GM12864 (cell line): ENCODE results near the gene ENOX2.

ENCODE experiments used
- DNase-seq: peaks from one replicate; pipeline ENCODE4 v3.0.0-alpha.2; 2011; ENCODE audit warnings: low read depth
- H3K4me3 ChIP-seq: 2 replicates; pipeline ENCODE4 v1.5.1; 2011; ENCODE audit warnings: mild to moderate bottlenecking, low read depth, low read length, control low read depth
- TF ChIP-seq, protein P1 (sequence below): IDR thresholded peaks from 2 replicates; pipeline ENCODE4 v1.5.1; 2011; ENCODE audit warnings: low read depth, mild to moderate bottlenecking, moderate library complexity, low read length, control low read depth, inconsistent platforms; ENCODE audit errors: missing control alignments

The ENOX2 gene

GRCh38 chrX:130834830-130835229 lies 68.2 kb downstream of the ENOX2 start:
- no peak overlapping the region for H3K4me3 ChIP-seq
- DNase-seq, result no peak
- TF ChIP-seq, protein P1, sequence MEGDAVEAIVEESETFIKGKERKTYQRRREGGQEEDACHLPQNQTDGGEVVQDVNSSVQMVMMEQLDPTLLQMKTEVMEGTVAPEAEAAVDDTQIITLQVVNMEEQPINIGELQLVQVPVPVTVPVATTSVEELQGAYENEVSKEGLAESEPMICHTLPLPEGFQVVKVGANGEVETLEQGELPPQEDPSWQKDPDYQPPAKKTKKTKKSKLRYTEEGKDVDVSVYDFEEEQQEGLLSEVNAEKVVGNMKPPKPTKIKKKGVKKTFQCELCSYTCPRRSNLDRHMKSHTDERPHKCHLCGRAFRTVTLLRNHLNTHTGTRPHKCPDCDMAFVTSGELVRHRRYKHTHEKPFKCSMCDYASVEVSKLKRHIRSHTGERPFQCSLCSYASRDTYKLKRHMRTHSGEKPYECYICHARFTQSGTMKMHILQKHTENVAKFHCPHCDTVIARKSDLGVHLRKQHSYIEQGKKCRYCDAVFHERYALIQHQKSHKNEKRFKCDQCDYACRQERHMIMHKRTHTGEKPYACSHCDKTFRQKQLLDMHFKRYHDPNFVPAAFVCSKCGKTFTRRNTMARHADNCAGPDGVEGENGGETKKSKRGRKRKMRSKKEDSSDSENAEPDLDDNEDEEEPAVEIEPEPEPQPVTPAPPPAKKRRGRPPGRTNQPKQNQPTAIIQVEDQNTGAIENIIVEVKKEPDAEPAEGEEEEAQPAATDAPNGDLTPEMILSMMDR, result no peak

GRCh38 chrX:130834149-130834548 lies 68.9 kb downstream of the ENOX2 start:
- H3K4me3 ChIP-seq, result no peak overlapping the region
- TF ChIP-seq, protein P1, result no peak
- DNase-seq, result no peak

DNA sequence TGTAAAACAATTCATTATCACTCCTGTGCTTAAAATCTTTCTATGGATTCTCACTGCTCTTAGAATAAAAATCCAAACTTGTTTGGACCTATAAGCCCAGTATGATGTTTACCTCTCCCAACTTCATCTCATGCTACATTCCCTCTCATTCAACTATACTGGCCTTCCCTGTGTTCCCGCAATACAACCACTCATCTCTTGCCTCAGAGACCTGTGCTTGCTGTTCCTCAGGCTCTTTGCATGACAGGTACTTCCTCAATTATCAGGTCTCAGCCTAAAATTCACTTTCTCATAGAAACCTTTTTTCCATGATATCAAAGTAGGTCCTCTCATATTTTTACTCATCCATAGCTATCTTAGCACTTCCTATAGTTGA lies 71.7 kb downstream of the ENOX2 start:
- H3K4me3 ChIP-seq, result no peak overlapping the region
- no peak for DNase-seq
- TF ChIP-seq, protein P1, result no peak

GRCh38 chrX:130830599-130831346 lies 72.2 kb downstream of the ENOX2 start:
- no peak overlapping the region for H3K4me3 ChIP-seq
- no peak for DNase-seq
- TF ChIP-seq, protein P1, result no peak

DNA sequence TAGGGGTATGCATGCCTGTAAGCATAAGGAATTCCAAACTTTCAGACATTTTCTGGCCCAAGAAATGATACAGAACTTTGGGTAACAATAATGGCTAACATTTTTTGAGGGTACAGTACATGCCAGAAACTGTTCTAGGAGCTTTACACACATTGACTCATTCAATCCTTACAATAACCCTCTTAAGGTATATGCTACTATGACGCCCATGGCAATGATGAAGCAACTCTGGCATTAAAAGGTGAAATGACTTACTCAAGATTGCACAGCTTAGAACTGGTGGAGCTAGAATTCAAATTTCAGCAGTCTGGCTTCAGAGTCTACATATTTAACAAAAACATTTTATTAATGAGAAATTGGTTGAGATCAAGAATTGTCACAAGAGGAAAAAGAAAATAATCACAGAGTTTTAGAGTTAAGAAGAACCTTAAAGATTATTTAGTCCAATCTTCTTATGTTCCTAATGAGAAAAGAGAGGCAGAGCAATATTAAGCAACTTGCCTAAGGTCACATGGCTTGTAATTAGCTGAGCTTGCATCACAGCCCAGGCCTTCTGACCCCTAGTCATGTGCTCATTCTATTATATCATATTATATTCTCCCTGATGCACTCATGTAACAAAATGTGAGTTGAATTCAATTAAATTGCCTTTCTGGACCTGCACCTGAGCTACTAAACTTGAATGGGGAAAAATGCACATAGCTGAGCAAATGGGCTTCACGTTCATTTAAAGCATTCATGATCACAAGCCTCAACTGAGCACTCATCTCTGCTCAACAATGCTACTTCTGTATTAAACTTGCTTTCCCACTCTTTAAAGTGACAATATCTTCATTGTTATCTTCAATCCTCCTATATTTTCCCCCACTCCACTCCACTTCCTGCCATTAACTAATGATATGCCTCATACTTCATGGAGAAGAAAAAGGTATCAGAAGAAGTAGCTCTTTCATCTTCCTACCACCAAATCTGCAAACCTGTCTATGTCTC lies 73.2 kb downstream of the ENOX2 start:
- TF ChIP-seq, protein P1, result no peak
- DNase-seq, result no peak
- no peak overlapping the region for H3K4me3 ChIP-seq

DNA sequence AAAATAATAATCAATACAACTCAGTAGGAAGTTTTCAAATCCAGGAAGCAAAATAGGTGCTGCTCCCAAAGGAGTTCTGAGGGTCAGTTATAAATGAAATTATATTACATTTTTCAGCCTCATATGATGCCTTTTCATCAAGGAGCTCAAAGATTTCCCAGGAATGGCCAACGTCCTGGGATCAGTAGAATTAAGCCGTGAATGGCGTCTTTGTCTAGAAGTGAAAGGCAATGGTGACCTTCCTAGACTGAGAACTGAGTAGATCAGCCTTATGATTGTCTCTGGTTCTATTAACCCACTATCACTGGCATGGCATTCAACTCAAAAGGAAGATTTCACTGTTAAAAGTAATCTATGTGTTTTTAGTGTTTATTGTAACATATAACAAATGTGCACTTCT lies 74.4 kb downstream of the ENOX2 start:
- TF ChIP-seq, protein P1, result no peak
- no peak overlapping the region for H3K4me3 ChIP-seq
- no peak for DNase-seq
